Bone marrow (tissue), 2 donors: Measurements from ENCODE around the gene CLDN7.

Experiments
- DNase-seq, 2 donors: peaks; one replicate each; lab custom pipeline; 2025; lab: John Stamatoyannopoulos, UW

CLDN7 gene

GRCh38 chr17:7262192-7262934 lies at the start of gene CLDN7:
Gene CLDN7 (minus strand): TSS chr17:7262478. CDS start chr17:7262043, 435 bp downstream.
- no peak for DNase-seq

- no peak for DNase-seq
These were observed 48.9 kb upstream of the CLDN7 start for GRCh38 chr17:7311110-7311705.

GRCh38 chr17:7309628-7310027 lies 47.4 kb upstream of the CLDN7 start:
- DNase-seq: no peak

- DNase-seq: peak; percentile 62 to 88
These were observed 46.6 kb upstream of the CLDN7 start for GRCh38 chr17:7308625-7309433.

- DNase-seq: no peak
These were observed 45.7 kb upstream of the CLDN7 start for GRCh38 chr17:7307686-7308624.

- peak; percentile 99 to 100 for DNase-seq
These were observed 44.8 kb upstream of the CLDN7 start, which contains the start of gene EIF5A for GRCh38 chr17:7306911-7307685. Gene EIF5A (plus strand): TSS chr17:7307628. CDS start chr17:7309636, 2,008 bp downstream.

GRCh38 chr17:7304179-7304578 lies 41.9 kb upstream of the CLDN7 start:
- no peak for DNase-seq

GRCh38 chr17:7296189-7296861 lies 34.0 kb upstream of the CLDN7 start:
- peak; percentile 27 to 56 for DNase-seq

- DNase-seq: no peak
These were observed 33.2 kb upstream of the CLDN7 start for GRCh38 chr17:7295230-7296180.

GRCh38 chr17:7294614-7295153 lies 32.4 kb upstream of the CLDN7 start, which contains the start of gene YBX2:
Gene YBX2 (minus strand): TSS chr17:7294639. CDS start chr17:7294500, 139 bp downstream.
- DNase-seq: no peak

GRCh38 chr17:7293816-7294613 lies 31.7 kb upstream of the CLDN7 start:
- no peak for DNase-seq

- no peak for DNase-seq
These were observed 30.9 kb upstream of the CLDN7 start for GRCh38 chr17:7293159-7293558.

- no peak for DNase-seq
These were observed 30.5 kb upstream of the CLDN7 start for GRCh38 chr17:7292729-7293128.

GRCh38 chr17:7292194-7292593 lies 29.9 kb upstream of the CLDN7 start:
- DNase-seq: no peak

GRCh38 chr17:7290685-7291084 lies 28.4 kb upstream of the CLDN7 start:
- no peak for DNase-seq

- no peak for DNase-seq
These were observed 27.9 kb upstream of the CLDN7 start for GRCh38 chr17:7290166-7290565.

- DNase-seq: no peak
These were observed 27.2 kb upstream of the CLDN7 start for GRCh38 chr17:7289256-7290032.
